Activated naive CD4-positive, alpha-beta T cell treated with anti-CD3 and anti-CD28 coated beads, Interleukin-2, amount 10 ng/mL, durations not matched to agents 7 days and 5 days (primary cell): ENCODE measurements around the gene BCAR3.

Source experiments
- CTCF ChIA-PET: fragments of 350-600 bp; sonication (Branson Sonifier 250); formaldehyde crosslinking; loops from one replicate; lab custom pipeline; 2021; ENCODE audit warnings: antibody characterized with exemption; lab: Charles Lee
- DNase-seq: peaks from one replicate; pipeline ENCODE4 v3.0.0-alpha.2; 2020
- H3K27ac Mint-ChIP-seq: one replicate; pipeline ENCODE4 v1.8.0; 2021; ENCODE audit warnings: mild to moderate bottlenecking, moderate library complexity, mixed read lengths
- H3K27me3 Mint-ChIP-seq: one replicate; pipeline ENCODE4 v1.8.0; 2021; ENCODE audit warnings: mild to moderate bottlenecking, mixed read lengths
- H3K36me3 Mint-ChIP-seq: one replicate; pipeline ENCODE4 v1.8.0; 2021; ENCODE audit warnings: mixed read lengths
- H3K4me1 Mint-ChIP-seq: one replicate; pipeline ENCODE4 v1.8.0; 2021; ENCODE audit warnings: mixed read lengths
- H3K4me3 Mint-ChIP-seq: one replicate; pipeline ENCODE4 v1.8.0; 2021; ENCODE audit warnings: mild to moderate bottlenecking, moderate library complexity, mixed read lengths
- H3K9me3 Mint-ChIP-seq: one replicate; pipeline ENCODE4 v1.8.0; 2021; ENCODE audit warnings: mixed read lengths

Gene BCAR3

DNA sequence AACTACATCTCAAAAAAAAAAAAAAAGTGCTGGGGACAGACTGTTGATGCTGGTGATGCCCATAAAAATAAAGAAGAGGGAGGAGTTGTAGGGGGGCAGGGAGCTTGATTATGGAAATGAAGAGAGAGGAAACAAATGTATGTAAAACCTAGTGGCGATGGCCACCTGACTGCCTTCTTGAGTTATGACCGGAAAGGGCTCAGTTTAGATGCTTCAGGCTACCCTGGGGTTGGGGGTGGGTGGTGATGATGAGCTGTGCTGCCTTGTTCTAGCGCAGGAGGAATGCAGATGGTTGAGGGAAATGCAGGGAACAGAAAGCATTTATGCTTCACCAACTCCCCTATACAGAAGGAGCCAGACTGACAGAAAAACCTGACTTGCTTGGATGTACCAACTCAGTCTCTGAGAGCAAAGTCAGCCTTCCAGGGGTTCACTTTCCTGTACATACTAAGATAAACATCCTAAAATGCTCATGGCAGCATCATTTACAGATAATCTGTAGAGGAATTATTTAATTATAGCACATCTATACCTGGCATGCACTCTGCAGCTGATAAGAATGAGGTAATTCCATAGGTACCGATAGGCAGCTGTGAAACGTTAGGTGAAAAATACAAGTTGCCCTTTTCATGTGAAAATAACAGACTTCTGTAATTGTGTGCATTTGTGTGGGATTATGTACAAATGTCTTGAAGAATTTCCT lies 8.0 kb upstream of the BCAR3 start:
- H3K27me3 Mint-ChIP-seq = peaks cover 8% of the 10 kb centered on the region
- H3K9me3 Mint-ChIP-seq = no peaks in the 10 kb centered on the region
- CTCF ChIA-PET = interaction anchor here (0.8 kb wide), 1 partner anchor 23 kb away, joined by 3 read pairs; no protein-coding TSS in a partner anchor
- H3K27ac Mint-ChIP-seq = no peak overlapping the region
- H3K4me3 Mint-ChIP-seq = no peak overlapping the region
- no peak for DNase-seq
- no peaks in the 10 kb centered on the region for H3K36me3 Mint-ChIP-seq
- H3K4me1 Mint-ChIP-seq = peaks cover 3% of the 10 kb centered on the region

DNA sequence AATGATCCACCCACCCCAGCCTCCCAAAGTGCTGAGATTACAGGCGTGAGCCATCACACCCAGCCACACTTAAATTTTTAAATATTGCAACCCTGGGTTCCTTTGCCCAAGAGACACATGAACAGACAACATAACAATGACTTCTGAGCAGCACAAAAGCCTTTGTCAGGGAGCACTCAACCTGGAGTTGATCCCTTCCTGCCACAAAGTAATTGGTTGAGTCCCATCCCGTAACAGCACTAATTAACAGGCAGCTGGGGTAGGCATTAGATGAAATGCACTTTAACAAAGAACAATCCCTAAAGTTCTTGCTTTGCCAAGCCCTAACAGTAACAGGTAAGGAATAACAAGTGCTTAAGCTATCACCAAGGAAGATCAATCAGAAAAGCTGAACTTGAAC lies 5.9 kb upstream of the BCAR3 start:
- Mint-ChIP-seq H3K9me3 (no peaks in the 10 kb centered on the region), H3K36me3 (no peaks in the 10 kb centered on the region), H3K4me1 (peaks cover 3% of the 10 kb centered on the region), H3K27ac (no peak overlapping the region), H3K4me3 (no peak overlapping the region), H3K27me3 (peaks cover 26% of the 10 kb centered on the region)
- DNase-seq = no peak
- CTCF ChIA-PET = interaction anchor here (0.8 kb wide), 1 partner anchor 21 kb away, joined by 4 read pairs; no protein-coding TSS in a partner anchor

DNA sequence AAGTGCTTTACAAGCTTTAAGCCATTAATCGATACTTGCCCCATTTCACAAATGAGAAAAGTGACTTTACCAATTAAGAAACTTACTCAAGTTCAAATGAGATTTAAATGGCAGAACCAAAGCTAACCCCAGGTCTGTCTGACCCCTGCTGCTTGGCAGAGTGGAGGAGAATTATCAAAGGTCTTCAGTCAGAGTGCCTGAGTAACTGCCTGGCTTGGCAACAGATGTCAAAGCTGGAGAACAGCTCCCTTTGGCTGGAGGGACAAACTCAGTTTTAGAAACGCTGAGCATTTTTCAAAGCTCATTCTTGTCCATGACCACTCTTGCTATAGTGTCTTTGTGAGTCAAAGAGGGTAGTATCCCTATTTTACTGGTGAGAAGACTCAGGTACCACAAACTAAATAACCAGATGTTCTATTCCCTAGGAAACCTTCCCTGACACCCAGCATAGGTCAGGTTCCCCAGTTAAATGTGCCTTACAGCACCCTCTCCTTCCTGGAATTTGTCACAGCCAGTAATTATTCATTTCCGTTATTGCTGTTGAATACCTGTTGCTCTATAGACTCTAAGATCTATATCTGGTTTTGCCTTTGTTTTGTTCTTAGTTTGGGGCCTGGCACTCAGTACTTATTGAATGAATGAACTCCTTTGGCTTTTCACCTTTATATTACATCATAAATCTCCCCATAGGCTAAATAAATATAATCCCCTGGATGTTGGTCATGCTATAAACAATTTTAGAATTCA lies 5.0 kb upstream of the BCAR3 start:
- Mint-ChIP-seq H3K27ac (no peak overlapping the region), H3K27me3 (peaks cover 34% of the 10 kb centered on the region), H3K4me1 (peaks cover 5% of the 10 kb centered on the region), H3K4me3 (no peak overlapping the region), H3K9me3 (no peaks in the 10 kb centered on the region), H3K36me3 (no peaks in the 10 kb centered on the region)
- CTCF ChIA-PET = interaction anchor here (1.6 kb wide), 1 partner anchor 159 kb away, joined by 5 read pairs; no protein-coding TSS in a partner anchor
- no peak for DNase-seq

DNA sequence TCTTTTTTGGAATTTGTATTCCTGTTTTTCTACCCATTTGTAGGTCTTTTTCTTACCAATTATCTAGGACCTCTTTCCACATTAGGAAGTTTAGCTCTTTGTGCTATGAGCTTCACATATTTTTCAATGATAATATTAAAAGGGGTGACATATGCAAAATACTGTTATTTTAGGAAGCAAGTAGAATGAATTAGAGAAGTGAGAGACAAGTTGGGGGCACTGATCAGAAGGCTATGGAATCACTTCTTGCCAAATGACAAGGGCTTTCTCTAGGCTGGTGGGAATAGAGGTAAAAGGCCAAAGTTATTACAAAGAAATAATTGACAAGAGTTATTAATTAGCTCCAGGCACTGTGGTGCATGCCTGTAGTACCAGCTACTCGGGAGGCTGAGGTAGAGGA lies 4.3 kb upstream of the BCAR3 start:
- Mint-ChIP-seq H3K4me1 (peaks cover 5% of the 10 kb centered on the region), H3K9me3 (no peaks in the 10 kb centered on the region), H3K36me3 (no peaks in the 10 kb centered on the region), H3K27ac (no peak overlapping the region), H3K27me3 (peaks cover 42% of the 10 kb centered on the region), H3K4me3 (no peak overlapping the region)
- CTCF ChIA-PET = interaction anchor here (1.6 kb wide), 1 partner anchor 160 kb away, joined by 5 read pairs; no protein-coding TSS in a partner anchor
- no peak for DNase-seq

DNA sequence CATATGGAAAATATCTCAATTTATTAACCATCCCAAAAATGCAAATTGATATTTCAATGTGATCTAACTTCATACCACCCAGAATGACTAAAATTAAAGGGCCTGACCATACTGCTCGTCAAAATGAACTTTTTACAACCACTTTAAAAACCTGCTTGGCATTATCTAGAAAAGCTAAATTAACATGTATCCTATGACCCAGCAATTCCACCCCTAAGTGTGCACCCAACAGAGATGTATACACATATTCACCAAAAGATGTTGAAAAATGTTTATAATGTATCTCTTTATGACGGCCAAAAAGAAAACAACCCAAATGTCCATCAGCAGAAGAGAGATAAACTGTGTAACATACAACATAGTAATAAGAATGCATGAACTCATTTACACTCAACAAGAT lies 1.6 kb upstream of the BCAR3 start:
- Mint-ChIP-seq H3K27me3 (peaks cover 64% of the 10 kb centered on the region), H3K9me3 (no peaks in the 10 kb centered on the region), H3K36me3 (no peaks in the 10 kb centered on the region), H3K4me1 (peaks cover 10% of the 10 kb centered on the region), H3K27ac (no peak overlapping the region), H3K4me3 (no peak overlapping the region)
- CTCF ChIA-PET = interaction anchor here (1.6 kb wide), 1 partner anchor 11 kb away, joined by 3 read pairs; no protein-coding TSS in a partner anchor
- DNase-seq = no peak

DNA sequence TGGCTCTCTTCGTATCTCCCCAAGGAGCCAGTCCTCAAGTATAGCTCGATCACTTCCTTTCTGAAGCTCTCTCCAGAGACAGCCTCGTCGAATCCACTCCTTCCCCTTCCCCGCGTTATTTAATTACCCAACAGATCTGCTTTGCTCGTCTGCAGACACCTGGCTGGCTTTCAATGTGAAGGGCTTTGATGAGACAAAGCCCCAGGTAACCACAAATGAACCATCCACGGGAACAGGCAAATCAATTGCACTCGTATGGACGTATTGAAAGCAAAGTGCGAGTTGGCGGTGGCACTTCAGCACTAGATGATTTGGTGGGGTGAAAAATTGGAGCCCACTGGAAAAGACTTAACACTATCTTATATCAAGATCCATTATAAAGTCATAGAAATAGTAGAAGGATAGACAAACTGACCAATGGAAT lies 364 bp upstream of the BCAR3 start:
- CTCF ChIA-PET = interaction anchor here (0.7 to 1.4 kb wide), 8 partner anchors 10 to 163 kb away, joined by 3 to 4 read pairs (median 3); no protein-coding TSS in a partner anchor
- DNase-seq = no peak
- H3K27me3 Mint-ChIP-seq = peaks cover 66% of the 10 kb centered on the region
- H3K27ac Mint-ChIP-seq = no peak overlapping the region
- H3K9me3 Mint-ChIP-seq = no peaks in the 10 kb centered on the region
- peak overlapping the region; percentile 79 for H3K4me3 Mint-ChIP-seq
- peaks cover 10% of the 10 kb centered on the region for H3K4me1 Mint-ChIP-seq
- no peaks in the 10 kb centered on the region for H3K36me3 Mint-ChIP-seq

DNA sequence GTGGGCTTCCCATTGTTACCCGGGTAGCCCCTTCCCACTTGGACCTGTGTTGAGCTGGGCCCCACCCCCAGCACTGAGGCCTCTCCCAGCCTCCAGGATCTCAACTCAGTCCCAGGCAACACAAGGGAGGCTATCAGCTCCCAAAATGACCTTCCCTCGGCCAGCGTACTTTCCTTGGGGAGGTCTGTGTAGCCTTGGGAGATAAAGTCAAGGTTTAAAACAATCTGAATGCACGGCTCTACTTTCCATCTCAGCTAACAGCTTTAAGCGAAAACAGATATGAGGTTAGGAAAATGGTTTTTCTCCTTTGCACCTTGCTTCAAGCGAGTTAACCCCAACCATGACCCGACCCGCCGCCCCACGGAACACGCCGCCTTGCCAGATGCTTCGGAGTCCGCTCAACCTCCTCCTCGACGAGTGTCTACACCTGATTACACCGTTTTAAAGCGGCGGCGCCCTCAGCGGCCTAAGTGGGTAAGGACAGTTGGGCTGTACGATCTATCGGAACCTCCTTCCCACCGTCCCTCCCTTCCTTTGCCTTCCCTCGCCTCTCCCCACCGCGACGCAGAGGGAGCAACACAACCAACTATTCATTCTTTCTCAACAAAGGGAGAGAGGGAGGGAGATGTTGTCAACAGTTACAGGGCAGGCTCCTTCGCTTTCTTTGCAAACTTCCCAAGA lies 1.1 kb downstream of the BCAR3 start:
- Mint-ChIP-seq H3K9me3 (no peaks in the 10 kb centered on the region), H3K27ac (no peak overlapping the region), H3K36me3 (no peaks in the 10 kb centered on the region), H3K4me1 (peaks cover 10% of the 10 kb centered on the region), H3K4me3 (peak overlapping the region; percentile 76), H3K27me3 (peaks cover 70% of the 10 kb centered on the region)
- DNase-seq = peak; percentile 61
- CTCF ChIA-PET = interaction anchor here (1.4 kb wide), 1 partner anchor 32 kb away, joined by 3 read pairs; no protein-coding TSS in a partner anchor

DNA sequence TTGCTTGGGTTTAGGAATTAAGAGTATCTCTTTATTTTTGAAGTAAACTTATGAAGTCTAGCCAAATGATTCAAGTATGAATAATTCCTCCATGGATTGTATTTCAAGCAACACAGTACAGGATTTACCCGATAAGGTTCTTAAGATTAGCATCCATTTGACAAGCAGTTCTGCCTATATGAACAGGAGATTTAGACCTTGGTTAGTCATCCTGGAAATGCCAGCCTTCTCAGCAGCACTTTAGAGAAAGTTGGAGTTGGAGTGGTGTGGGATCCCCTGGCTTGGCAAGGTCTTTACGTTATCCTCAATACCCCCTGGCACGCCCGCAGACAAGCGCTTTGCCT lies 1.6 kb downstream of the BCAR3 start:
- Mint-ChIP-seq H3K36me3 (no peaks in the 10 kb centered on the region), H3K4me3 (no peak overlapping the region), H3K4me1 (peaks cover 10% of the 10 kb centered on the region), H3K27me3 (peaks cover 74% of the 10 kb centered on the region), H3K9me3 (no peaks in the 10 kb centered on the region), H3K27ac (no peak overlapping the region)
- CTCF ChIA-PET = no interaction called here
- DNase-seq = no peak

DNA sequence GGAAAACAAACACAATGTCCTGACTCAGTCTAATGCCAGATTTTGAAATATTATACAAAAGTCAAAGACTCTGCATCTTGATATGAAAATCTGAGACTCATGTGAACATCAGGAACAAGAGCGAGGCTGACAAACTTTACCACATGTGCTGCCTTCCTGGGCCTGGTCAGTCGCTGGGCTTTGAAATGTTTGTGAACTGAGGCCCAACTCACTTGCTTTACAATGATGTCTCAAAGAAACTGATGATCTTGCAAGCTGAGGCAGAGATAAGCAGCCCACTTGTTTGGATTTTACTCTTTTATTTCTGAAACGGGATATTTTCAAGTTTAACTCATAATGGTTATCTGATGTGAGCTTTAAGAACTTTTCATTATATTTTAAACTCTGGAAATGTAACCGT lies 2.1 kb downstream of the BCAR3 start:
- CTCF ChIA-PET = interaction anchor here (0.6 kb wide), 1 partner anchor 334 kb away, joined by 3 read pairs; no protein-coding TSS in a partner anchor
- H3K27me3 Mint-ChIP-seq = peaks cover 72% of the 10 kb centered on the region
- no peaks in the 10 kb centered on the region for H3K9me3 Mint-ChIP-seq
- DNase-seq = no peak
- H3K4me1 Mint-ChIP-seq = peaks cover 10% of the 10 kb centered on the region
- H3K4me3 Mint-ChIP-seq = no peak overlapping the region
- H3K36me3 Mint-ChIP-seq = no peaks in the 10 kb centered on the region
- no peak overlapping the region for H3K27ac Mint-ChIP-seq

DNA sequence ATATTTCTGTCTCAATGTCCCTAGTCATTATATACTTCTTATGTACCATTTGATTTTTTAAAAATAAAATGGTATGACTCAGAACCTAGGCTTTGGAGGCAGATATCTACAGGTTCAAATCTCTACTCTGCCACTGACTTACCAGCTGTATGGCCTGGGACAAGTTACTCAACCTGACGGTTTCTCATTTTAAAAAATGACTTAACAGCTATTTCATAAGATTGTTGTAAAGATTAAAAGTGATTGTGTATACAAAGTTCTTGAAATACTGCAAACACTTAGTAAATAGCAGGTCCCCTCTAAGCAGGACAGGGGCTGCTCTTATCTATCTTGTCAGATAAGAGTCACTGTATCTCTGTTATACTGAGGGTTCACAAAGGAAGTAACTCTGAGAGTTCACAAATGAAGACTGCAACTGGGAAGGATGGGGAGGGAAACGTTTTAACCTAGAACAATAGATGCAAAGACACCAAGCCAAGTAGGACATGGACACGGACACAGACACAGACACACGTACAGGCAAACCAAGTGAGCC lies 2.6 kb downstream of the BCAR3 start:
- no peaks in the 10 kb centered on the region for H3K36me3 Mint-ChIP-seq
- peaks cover 10% of the 10 kb centered on the region for H3K4me1 Mint-ChIP-seq
- H3K4me3 Mint-ChIP-seq = no peak overlapping the region
- CTCF ChIA-PET = interaction anchor here (0.6 kb wide), 1 partner anchor 334 kb away, joined by 3 read pairs; no protein-coding TSS in a partner anchor
- H3K27ac Mint-ChIP-seq = no peak overlapping the region
- no peaks in the 10 kb centered on the region for H3K9me3 Mint-ChIP-seq
- DNase-seq = no peak
- H3K27me3 Mint-ChIP-seq = peaks cover 69% of the 10 kb centered on the region

DNA sequence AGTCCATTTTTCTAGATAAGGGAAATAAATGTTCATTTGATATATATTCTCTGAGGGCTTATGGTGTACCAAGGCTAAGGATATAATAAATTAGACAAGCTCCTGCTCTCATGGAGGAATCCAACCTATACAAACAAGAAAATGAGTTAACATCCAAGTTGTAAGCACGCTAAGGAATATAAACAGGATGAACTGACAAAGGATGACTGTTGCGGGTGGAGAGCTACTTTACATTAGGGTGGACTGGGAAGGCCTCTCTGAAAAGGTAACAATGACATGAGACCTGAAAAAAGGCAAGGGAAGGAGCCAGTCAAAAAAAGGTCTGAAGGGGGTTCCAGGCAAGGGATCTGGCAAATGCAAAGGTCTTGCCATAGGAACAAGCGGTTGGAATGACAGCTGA lies 3.1 kb downstream of the BCAR3 start:
- no peaks in the 10 kb centered on the region for H3K36me3 Mint-ChIP-seq
- no peak overlapping the region for H3K27ac Mint-ChIP-seq
- H3K4me3 Mint-ChIP-seq = no peak overlapping the region
- CTCF ChIA-PET = no interaction called here
- DNase-seq = no peak
- H3K27me3 Mint-ChIP-seq = peaks cover 66% of the 10 kb centered on the region
- no peaks in the 10 kb centered on the region for H3K9me3 Mint-ChIP-seq
- peaks cover 10% of the 10 kb centered on the region for H3K4me1 Mint-ChIP-seq

DNA sequence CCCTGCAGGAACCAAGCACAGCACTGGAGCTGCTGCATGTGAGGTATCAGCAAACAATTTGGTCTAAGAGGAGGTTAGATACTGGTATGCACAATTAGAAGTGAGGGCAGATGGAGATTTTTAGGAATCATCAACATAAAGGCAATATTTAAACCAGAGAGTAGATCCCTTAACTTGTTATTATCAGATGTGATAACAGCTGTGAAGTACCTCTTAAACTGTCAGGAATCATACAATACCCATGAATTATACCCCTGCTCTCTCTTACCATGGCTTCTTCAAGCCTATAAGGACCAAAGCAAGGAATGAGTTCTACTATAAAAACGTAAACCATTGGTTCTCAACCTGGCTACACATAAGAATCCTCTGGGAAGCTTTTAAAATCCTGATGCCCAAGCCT lies 3.9 kb downstream of the BCAR3 start:
- no peak overlapping the region for H3K27ac Mint-ChIP-seq
- peaks cover 10% of the 10 kb centered on the region for H3K4me1 Mint-ChIP-seq
- H3K36me3 Mint-ChIP-seq = no peaks in the 10 kb centered on the region
- H3K4me3 Mint-ChIP-seq = no peak overlapping the region
- H3K9me3 Mint-ChIP-seq = no peaks in the 10 kb centered on the region
- no peak for DNase-seq
- CTCF ChIA-PET = no interaction called here
- H3K27me3 Mint-ChIP-seq = peaks cover 60% of the 10 kb centered on the region

DNA sequence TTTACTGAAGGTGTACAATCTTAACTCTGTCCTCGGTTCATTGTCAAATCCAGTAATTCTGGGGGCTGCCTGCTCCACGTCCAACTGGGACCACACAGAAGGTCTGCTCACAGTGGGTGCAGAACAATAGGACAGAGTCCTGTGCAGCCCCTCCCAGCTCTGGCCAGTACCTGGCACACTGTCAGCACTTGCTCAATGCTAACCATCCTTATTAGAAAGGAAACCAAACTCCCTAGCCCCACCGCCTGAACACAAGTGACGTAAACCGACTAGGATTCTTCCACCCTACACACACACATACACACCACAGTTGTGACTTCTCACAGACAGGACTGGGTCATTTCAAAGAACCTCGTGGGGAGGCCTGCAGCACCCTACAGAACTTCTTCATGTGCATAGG lies 5.2 kb downstream of the BCAR3 start:
- peaks cover 4% of the 10 kb centered on the region for H3K4me1 Mint-ChIP-seq
- CTCF ChIA-PET = no interaction called here

DNA sequence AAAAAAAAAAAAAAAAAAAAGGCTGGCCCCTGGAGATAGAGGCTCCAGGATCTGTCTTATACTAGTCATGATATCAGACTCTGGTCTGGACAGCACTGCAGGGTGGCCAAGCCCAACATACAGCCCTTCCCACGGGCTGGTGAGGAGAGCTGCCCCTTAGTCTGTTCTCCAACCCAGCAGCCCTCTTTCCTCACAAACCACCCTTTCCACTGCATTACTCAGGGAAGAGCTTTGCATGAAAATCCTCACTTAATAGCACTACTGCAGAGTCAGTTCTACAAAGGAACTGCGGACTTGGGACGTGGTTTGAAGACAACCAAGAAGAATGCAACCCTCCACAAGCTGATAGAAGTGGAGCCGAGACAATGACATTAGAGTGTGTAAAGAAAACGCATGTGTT lies 5.7 kb downstream of the BCAR3 start:
- Mint-ChIP-seq H3K36me3 (no peaks in the 10 kb centered on the region), H3K27me3 (peaks cover 42% of the 10 kb centered on the region), H3K9me3 (no peaks in the 10 kb centered on the region), H3K4me3 (no peak overlapping the region), H3K4me1 (peaks cover 4% of the 10 kb centered on the region), H3K27ac (no peak overlapping the region)
- DNase-seq = no peak
- CTCF ChIA-PET = no interaction called here

More for the DNA sequence above, 5.2 kb downstream of the BCAR3 start:
- Mint-ChIP-seq H3K4me3 (no peak overlapping the region), H3K9me3 (no peaks in the 10 kb centered on the region), H3K27ac (no peak overlapping the region), H3K36me3 (no peaks in the 10 kb centered on the region), H3K27me3 (peaks cover 47% of the 10 kb centered on the region)
- no peak for DNase-seq
